NCI-H2196 (cell line): Measurements from ENCODE around the gene SLC22A13.
"Not testable (repeated sequence)": the region's sequence is repeated elsewhere in the genome, so short reads cannot be mapped to it uniquely, and the experiment has no call there.

Experiments used
- DNase-seq: peaks from one replicate; lab custom pipeline; 2025; ENCODE audit not compliant: unreplicated experiment; lab: John Stamatoyannopoulos, UW

SLC22A13 gene

DNA sequence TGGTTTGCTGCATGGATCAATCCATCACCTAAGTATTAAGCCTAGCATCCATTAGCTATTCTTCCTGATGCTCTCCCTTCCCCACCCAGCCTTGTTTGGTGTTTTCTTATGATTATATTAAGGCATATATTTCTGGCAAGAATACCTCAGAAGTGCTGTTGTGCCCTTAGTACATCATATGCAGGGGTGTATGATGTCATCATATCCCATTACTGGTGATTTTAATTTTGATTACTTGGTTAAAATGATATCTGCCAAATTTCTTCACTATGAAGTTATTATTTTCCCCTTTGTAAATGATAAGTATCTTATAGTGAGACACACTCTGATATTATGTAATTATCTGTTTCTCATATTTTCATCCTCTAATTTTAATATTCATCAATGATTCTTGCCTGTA lies 31.9 kb downstream of the SLC22A13 start:
- no peak for DNase-seq

DNA sequence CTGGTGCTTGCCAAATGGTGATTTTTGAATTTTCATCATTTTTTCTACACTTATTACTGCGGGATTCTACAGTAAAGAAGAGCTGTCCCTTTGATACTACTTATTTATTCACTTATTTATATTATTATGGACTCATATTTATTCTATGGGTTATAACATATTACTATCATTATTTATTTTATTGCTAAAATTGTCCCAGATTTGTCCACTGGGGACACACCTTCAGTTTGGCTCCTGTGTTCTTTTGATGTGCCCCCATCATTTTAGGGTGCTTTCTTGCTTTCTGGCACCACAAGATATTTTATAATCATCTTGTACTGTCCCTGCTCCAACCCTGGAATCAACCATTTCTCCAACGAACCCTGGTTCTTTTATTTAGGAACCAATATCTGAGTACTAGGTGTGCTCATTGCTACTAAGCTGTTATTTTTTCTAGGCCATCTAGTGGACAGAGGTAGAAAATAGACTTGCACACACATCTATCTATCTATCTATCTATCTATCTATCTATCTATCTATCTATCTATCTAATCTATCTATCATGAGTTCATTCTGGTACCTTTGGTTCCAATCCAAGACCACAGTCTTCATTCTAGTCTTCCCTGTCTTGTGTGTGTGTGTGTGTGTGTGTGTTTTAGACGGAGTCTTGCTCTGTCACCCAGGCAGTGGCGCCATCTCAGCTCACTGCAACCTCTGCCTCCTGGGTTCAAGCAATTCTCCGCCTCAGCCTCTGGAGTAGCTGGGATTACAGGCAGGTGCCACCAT lies 32.5 kb downstream of the SLC22A13 start:
- DNase-seq = no peak

DNA sequence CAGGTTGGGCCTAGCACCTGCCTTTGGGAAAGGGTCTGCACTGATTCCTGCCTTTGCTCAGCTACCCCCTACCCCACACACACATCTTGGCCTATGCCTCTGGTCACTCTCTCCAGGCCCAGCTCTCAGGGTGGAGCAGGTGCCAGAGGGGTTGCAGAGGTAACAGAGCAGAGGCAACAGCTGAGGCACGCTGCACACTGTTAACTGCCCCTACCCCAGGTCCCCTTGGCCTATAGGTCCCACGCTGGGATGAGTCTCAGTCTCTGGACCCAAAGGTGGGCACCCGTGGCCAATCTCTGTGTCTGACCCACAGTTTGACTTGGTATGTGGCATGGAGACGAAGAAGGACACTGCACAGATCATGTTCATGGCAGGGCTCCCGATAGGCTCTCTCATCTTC lies 41.3 kb downstream of the SLC22A13 start:
- DNase-seq = no peak

DNA sequence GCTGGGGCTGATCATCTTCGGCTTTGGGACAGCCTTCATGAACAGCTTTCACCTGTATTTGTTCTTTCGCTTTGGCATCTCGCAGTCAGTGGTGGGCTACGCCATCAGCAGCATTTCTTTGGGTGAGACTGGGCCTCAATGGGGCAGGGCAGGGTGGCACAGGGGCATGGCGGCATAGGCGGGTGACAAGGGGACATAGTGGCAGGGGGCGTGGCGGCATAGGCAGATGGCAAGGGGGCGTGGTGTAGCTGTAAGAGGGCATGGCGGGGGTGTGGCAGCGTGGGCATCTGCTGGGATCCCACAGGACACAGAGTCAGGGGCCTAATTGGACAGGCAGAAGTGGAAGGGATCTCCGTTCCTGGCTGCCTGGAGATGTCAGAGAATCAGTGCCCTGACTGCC lies 42.0 kb downstream of the SLC22A13 start:
- no peak for DNase-seq

DNA sequence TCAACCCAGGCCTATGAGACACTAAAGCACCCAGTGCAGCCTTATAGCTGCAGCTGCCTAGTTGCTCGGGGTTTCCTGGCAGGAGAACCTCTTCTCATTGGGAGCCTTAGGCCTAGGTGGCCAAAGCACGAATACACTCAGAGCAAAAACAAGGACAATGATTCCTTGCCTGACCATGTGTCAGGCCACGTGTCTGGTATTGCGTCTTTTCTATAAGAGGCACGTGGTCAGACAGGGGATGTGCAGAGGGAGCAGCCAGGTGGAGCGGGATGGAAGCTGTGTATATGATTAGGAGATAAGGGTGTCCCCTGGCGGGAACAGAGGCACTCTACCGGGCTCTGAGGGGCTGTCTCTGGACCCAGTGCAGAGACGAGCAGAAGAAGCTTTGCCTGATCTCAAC lies 42.8 kb downstream of the SLC22A13 start:
- no peak for DNase-seq

DNA sequence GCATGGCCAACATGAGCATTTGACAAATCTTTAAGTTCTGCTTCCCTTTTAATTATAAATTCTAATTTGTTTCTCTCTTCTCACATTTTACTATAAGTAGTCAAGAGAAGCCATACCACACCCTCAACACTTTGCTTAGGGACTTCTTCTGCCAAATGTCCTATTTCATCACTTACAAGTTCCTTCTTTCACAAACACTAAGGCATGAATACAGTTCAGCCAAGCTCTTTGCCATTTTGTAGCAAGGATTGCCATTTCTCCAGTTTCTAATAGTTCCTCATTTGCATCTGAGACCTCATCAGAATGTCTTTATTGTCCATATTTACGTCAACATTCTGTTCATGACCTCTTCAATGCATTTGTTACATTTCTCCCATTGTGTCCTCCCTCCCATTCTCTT lies 45.9 kb downstream of the SLC22A13 start:
- no peak for DNase-seq

DNA sequence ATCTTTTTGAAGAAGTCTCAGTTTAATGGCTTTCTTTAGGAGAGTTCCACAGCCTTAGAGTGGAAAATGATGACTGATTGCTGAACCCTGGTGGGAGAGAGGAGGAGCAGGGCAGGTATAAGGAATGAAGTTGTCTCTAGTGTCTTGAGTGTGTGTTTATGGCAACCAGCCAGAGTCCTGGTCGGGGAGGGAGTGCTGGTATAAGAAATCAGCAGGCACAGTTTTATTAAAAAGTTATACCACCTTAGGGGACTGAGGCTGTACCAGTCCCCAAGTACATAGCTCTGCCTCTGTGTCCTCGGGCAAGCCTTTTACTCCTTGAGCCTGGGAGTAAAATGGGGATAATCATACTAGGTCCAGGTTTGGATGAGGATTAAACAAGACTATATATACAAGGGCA lies 46.3 kb downstream of the SLC22A13 start:
- no peak for DNase-seq

DNA sequence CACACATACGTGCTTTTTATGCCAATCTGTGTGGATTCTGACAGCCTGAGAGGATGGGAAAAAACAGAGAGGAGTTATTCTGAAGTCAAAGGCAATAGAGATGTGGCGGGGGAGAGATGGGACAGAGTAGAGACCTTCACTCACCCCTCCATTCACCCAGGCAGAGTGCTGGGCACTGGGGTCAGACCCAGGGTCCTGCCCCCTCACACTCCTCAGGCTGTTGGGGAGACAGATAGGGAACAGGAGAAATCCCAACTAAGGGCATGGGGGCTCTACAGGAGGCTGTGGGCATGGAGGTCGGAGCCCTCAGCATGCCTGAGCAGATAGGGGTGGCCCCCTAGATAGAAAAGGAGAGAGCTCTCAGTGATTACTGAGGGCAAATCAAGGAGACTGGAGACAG lies 46.7 kb downstream of the SLC22A13 start:
- DNase-seq = no peak

DNA sequence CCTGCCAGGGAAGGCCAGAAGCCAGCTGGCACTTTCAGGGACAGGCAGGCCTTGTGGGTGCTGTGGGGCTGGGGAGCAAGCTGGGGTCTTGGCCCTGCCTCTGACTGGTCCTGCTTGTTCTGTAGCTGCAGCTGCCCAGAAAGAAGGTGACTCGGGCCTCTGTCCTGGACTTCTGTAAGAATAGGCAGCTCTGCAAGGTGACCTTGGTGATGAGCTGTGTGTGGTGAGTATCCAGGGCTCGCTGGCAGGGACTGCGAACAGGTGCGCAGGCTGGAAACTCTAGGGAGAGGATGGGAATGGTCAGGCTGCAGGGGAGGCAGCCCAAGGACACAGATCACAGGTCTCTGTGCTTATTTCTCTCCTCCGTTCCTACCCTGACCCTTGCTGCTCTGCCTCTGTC lies 47.7 kb downstream of the SLC22A13 start:
- DNase-seq = no peak

DNA sequence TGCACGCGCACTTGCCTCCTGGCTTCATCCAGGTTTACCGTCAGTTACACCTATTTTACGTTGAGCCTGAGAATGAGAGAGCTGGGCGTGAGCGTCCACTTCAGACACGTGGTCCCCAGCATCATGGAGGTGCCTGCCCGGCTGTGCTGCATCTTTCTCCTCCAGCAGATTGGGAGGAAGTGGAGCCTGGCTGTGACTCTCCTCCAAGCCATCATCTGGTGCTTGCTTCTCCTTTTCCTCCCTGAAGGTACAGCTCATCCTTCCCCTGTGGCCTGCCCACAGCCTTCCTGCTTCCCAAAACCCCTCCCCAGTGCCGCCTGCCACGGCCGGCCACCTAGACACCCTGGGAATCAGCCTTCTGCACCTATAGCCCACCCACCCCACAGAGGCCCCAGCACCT lies 48.1 kb downstream of the SLC22A13 start:
- no peak for DNase-seq

DNA sequence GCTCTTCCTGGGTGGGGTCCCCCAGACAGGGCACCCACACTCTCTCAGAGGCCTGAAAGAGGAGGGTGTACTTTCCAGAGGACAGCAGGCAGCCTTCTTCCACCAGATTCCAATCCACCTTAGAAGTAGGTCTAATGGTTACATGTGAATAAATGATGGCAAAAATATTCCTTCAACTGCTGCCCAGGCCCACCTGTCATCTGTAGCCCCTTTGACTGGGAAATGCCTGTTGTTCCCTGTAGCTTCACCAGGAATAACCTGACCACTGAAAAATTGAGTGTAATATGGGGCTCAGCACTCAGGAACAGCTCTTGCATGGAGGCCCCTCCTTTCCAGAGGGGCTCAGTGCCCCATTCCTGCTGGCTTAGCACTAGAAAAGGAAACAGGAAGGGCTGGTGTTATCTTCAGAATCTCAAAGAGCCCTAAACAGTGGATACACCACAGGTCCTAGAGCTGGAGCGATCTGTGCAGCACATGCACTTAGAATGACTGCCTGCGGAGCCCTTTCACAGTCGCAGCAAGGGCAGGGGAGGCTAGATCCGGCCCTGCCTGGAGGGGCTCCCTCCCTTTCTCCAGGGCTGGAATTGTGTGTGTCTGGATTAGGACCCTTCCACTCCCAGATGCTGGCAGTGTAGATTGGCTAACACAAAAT lies 48.6 kb downstream of the SLC22A13 start:
- DNase-seq = no peak

DNA sequence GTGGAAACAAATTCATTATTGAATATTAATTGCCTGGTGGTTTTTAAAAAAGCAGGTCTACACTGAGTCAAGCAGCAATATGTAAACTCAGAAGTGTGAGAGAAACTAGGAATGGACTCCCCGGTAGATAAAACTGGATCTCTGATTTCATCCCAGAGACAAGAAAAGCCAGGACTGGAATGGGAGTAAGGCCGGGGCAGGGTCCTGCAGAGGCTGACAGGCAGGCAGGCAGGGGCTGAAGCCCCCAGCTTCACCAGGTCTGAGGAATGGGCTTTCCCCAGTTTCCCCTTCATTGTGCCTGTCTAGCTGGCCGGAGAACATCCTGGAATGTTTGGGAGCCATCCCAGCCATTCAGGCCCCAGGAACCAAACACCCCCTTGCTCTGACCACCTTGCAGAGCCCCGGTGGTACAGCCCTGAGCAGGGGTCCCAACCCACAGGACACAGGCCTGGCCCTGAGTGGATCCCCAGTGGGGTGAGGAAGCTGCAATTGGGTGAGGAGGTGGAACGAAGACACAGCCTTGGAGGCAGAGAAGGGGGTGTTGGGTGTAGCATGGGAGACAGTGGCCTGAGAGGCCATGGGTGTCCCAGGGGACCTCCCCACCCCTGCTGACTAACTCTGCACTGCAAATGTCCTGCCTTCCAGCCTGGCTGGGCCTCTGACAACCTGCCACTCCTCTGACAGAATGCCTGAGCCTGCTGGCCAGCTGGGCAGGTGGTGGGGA lies 49.3 kb downstream of the SLC22A13 start:
- DNase-seq = no peak

DNA sequence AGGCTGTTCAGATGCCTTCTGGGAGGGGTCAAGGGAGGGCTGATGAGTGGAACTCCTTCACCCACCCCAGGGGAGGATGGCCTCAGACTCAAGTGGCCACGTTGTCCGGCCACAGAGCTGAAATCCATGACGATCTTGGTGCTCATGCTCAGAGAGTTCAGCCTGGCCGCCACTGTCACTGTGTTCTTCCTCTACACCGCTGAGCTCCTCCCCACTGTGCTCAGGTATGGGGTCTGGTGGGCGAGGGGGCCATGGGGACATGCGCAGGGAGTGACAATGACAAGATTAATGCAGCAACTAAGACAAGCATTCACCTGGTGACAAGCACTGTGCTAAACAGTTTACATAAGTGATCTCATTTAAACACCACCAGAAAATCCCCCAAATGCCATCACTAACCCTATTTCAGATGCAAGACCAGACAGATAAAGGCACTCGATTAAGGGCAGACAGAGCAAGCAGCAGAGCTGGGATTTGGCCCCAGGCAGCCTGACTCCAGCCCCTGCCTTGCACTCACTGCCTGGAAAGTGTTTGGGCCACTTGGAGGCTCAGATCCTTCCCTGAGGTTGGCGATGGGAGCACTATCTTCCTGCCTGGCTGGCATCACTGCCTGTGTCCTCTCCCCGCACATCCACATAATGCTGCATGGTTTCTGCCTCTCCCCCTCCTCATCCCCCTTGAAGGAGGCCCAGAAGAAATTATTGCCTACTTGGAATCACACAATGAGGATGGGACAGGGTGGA lies 50.0 kb downstream of the SLC22A13 start:
- DNase-seq = no peak

DNA sequence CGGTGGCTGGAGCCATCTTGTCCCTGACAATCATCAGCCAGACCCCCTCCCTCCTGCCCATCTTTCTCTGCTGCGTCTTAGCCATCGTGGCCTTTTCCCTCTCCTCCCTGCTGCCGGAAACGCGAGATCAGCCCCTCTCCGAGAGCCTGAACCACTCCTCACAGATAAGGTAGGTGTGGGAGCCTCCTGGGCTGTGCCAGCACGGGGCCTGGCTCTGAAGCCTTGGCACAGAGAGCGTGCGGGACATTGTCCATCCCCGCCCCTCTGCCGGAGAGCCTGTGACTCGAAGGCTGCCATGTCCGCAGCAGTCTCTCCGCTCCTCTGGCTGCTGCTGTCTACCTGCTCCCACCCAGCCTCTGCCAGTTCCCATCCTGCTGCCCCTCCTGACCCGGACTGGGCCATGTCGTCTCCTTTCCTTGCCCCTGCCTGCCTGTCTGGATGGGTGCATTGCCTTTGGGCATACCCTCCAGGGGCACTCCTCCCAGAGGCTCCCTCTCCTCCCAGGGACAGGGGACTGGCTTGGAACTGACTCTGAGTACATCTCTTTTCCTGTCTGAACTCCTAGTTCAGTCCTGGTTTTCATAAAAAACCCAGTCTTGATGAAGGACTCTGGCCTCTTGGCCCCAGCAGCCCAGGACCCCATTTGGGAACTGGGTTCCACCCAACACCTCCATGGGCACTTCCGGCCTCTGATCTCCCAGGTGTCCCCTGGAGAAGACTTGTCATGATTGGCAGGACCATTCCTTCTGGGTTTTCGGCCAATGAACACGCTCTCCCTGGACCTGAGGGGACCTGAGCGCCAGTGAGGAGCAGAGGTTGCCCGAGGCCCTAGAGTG lies 51.0 kb downstream of the SLC22A13 start:
- no peak for DNase-seq

DNA sequence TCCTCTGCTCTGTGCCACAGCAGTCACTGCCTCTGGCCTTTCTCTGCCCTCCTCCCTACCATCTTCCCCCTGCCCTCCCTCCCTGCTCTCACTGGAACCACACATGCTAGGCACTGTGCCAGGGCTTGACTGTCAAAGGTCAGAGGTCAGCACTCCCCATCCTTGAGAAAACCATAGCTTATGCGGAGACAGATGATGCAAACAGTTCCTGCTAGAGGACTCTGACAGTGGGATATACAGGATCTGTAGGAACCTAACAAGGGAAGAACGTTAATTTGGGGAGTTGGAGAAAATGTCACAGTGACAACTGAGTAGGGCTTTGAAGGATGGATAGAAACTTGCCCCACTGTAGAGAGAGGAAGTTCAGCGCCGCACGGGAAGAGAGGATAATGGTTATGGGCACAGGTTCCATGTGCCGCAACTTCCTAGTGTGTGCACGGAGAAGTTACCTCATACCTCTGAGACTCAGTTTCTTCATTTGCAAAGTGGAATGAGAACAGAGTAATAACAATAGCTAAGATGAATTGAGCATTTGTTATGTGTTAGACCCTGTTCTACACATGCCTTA lies 51.7 kb downstream of the SLC22A13 start:
- no peak for DNase-seq

DNA sequence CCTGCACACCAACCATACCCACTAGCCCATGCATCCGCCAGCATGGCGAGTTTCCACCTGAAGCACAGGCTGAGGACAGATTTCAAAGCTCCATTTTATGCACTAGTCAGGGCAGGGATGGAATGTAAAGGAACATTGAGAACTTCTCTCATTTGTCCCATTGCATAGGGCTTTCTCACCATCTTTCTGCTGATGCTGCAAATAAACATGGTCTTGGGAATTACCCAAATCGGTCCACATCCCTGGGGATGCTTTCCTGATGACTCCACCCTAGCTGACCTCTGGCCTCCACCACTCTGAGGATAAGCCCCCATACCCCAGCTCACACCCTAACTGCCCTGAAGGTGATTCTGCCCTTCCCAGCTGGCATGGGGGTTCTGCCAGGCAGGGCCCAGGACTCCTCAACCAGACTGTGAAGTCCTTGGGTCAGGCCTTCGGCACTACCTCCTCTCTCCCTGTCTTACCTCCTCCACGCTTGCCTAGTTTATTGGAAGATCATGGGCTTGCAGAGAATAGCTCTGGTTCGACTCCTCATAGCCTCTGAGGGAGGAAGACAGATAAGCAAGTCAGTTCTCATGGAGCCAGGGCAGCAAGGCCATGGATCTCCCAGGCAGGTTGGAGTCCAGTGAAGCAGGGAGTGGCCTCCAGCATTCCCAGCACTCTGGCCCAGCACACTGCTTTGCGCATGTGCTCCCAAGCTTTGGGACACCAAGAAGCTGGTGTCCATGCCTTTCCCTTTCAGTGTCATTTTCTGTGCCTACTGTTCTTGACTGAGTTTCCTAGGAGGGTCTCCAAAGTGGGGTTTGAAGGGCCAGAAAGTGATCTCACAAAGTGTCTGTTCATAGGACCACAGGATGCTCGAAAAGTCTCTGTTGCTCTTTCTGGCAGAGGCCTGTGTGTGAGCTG lies 53.4 kb downstream of the SLC22A13 start:
- DNase-seq = no peak

DNA sequence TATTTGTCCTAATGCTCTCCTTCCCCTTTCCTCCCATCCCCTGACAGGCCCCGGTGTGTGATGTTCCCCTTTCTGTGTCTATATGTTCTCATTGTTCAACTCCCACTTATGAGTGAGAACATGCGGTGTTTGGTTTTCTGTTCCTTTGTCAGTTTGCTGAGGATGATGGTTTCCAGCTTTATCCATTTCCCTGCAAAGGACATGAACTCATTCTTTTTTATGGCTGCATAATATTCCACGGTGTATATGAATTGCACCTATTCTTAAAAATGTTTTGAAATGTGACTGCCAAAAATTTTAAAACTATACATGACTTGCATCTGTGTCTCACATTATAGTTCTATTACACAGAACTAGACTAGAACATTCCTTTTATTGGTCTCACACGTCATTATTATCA lies 55.0 kb downstream of the SLC22A13 start:
- DNase-seq = not testable (repeated sequence)

DNA sequence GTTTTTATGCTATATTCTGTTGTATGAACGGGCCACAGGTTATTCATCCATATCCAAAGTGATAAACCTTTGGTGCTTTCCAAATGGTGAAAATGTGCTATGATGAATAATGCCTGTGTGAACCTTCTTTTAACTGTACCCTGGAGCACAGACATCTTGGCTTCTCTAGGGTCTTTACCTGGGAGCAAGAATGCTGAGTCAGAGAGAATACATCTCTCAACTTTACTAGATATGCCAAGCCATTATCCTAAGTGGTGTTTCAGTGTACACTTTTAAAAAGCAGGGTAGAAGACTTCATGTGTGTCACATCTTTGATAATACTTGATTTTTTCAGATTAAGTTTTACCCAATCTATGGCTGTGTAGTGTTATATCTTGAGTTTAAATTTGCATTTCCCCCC lies 57.4 kb downstream of the SLC22A13 start:
- DNase-seq = no peak

DNA sequence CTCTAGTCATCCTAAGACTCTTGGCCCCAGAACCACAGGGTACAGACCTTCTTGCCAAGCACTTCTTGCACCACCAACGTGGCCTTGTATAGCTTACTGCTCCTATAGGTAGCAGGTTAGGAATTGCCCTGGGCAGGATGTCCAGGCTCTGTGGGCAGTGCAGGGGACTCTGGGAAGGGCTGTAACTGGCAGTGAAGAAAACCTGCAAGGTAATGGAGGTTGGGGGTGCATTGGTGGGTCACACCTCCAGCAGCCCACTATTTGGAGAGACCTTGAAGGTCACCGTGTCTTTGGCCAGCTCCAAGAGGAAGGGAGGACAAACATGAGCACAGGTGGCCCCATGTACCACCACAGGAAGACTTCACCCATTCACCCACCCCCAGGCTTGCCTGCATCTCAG lies 59.6 kb downstream of the SLC22A13 start:
- no peak for DNase-seq
